HG02852 (cell line): ENCODE results near the gene KXD1.
"Not testable (repeated sequence)": the region's sequence is repeated elsewhere in the genome, so short reads cannot be mapped to it uniquely, and the experiment has no call there.

Experiments
- ATAC-seq: cut with Tn5 transposase; IDR thresholded peaks from one replicate; pipeline ENCODE4 v1.9.1; 2021; ENCODE audit warnings: mild to moderate bottlenecking, moderate library complexity; ENCODE audit not compliant: unreplicated experiment

KXD1 gene

GRCh38 chr19:18599485-18599884 lies 41.8 kb downstream of the KXD1 start:
- ATAC-seq, result no peak

GRCh38 chr19:18600692-18601397 lies 43.2 kb downstream of the KXD1 start:
- not testable (repeated sequence) for ATAC-seq

GRCh38 chr19:18601875-18602274 lies 44.2 kb downstream of the KXD1 start:
- ATAC-seq, result no peak

GRCh38 chr19:18603255-18603957 lies 45.7 kb downstream of the KXD1 start:
- no peak for ATAC-seq

- ATAC-seq, result no peak
Observed at GRCh38 chr19:18603958-18604819, 46.5 kb downstream of the KXD1 start.

GRCh38 chr19:18604820-18605159 lies 47.1 kb downstream of the KXD1 start:
- no peak for ATAC-seq

GRCh38 chr19:18605196-18605545 lies 47.5 kb downstream of the KXD1 start:
- ATAC-seq, result no peak

- ATAC-seq, result no peak
Observed at GRCh38 chr19:18605546-18606280, 48.0 kb downstream of the KXD1 start.

GRCh38 chr19:18606281-18607225 lies 48.9 kb downstream of the KXD1 start, which contains the start of gene CRLF1:
Gene CRLF1, minus strand, starts transcription at chr19:18606799. Its CDS starts 143 bp downstream, at chr19:18606656.
- ATAC-seq, result no peak

GRCh38 chr19:18607226-18608101 lies 49.8 kb downstream of the KXD1 start:
- ATAC-seq, result no peak

GRCh38 chr19:18608102-18608804 lies 50.6 kb downstream of the KXD1 start:
- ATAC-seq, result no peak

GRCh38 chr19:18608805-18609716 lies 51.4 kb downstream of the KXD1 start:
- no peak for ATAC-seq

GRCh38 chr19:18609717-18610051 lies 52.0 kb downstream of the KXD1 start:
- ATAC-seq, result no peak

GRCh38 chr19:18610245-18610555 lies 52.5 kb downstream of the KXD1 start:
- ATAC-seq, result no peak

GRCh38 chr19:18610556-18611326 lies 53.1 kb downstream of the KXD1 start:
- no peak for ATAC-seq

- ATAC-seq, result no peak
Observed at GRCh38 chr19:18611327-18612050, 53.8 kb downstream of the KXD1 start.
